A549 (cell line): ENCODE data around the gene SCT.

ENCODE experiments used
- CEBPB ChIP-seq, 2 experiments: fragments of >200 bp in 1 of 2; sonication (Bioruptor Twin) in 1 of 2; formaldehyde crosslinking in 1 of 2; IDR thresholded peaks; 2 replicates each; pipeline ENCODE4 v1.6.1; 2012 to 2016
- CHD4 ChIP-seq: fragments of 200-600 bp; sonication (generic); IDR thresholded peaks from 2 replicates; pipeline ENCODE4 v1.6.1; 2016; ENCODE audit warnings: antibody characterized with exemption, mild to moderate bottlenecking, borderline replicate concordance
- CTCF ChIP-seq: fragments of >200 bp; sonication (Bioruptor Twin); formaldehyde crosslinking; IDR thresholded peaks from 3 replicates; pipeline ENCODE4 v1.5.1; 2016
- EP300 ChIP-seq, 2 experiments: fragments of >200 bp; sonication (Bioruptor Twin); formaldehyde crosslinking; IDR thresholded peaks; 2 replicates in 1 of 2; 3 replicates in 1 of 2; pipeline ENCODE4 v1.6.1; 2016 to 2017
- HDAC2 ChIP-seq: fragments of 200-600 bp; sonication (generic); IDR thresholded peaks from 2 replicates; pipeline ENCODE4 v1.6.1; 2016
- JUN ChIP-seq, 2 experiments: fragments of >200 bp; sonication (Bioruptor Twin); formaldehyde crosslinking; IDR thresholded peaks; 2 replicates in 1 of 2; 3 replicates in 1 of 2; pipeline ENCODE4 v1.6.1; 2016 to 2017
- MAFK ChIP-seq: fragments of 450-650 bp; IDR thresholded peaks from 2 replicates; pipeline ENCODE4 v1.6.1; 2014; ENCODE audit not compliant: partially characterized antibody
- PBX3 ChIP-seq: IDR thresholded peaks from 2 replicates; pipeline ENCODE4 v1.6.1; 2012
- POLR2A ChIP-seq: IDR thresholded peaks from 2 replicates; pipeline ENCODE4 v1.6.1; 2012; ENCODE audit warnings: mild to moderate bottlenecking, low read length
- RAD21 ChIP-seq, 2 experiments: fragments of >200 bp in 1 of 2; sonication (Bioruptor Twin) in 1 of 2; formaldehyde crosslinking in 1 of 2; IDR thresholded peaks in 1 of 2; conservative IDR thresholded peaks in 1 of 2; 2 replicates in 1 of 2; 3 replicates in 1 of 2; pipeline ENCODE4 v1.6.1; 2012 to 2018; ENCODE audit warnings: inconsistent platforms in 1 of 2
- USF2 ChIP-seq: fragments of 450-650 bp; IDR thresholded peaks from 2 replicates; pipeline ENCODE4 v1.6.1; 2014; ENCODE audit warnings: antibody characterized with exemption
- TF ChIP-seq, protein P1 (sequence below): fragments of 250-450 bp; sonication (Bioruptor Pico); IDR thresholded peaks from 2 replicates; pipeline ENCODE4 v1.5.0; 2021; ENCODE audit warnings: mild to moderate bottlenecking, moderate library complexity, borderline replicate concordance

DNA sequence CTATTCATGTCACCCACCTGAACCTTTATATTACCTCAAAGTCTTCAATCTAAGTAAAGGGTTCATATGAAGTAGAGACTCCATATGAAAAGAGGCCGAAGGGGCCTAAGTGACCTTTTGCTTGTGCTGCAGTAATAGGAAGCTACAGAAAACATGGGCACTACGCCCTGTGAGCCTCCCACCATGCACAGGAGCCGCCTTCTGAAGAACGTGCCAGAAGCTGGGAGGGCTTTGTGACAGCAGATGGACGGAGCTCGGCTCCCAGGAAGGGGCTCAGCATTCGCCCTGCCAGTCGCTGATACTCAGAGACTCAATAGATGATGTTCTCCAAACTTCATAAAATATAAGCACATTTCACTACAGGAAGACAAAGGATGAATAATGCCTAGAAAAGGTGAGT is 46.9 kb upstream of the SCT start:
- TF ChIP-seq CTCF (no peak), POLR2A (no peak), RAD21 (conservative IDR thresholded peaks at IDR 0.05 in 1 of 2, IDR thresholded peaks at IDR 0.05 in 1 of 2) (no peak), EP300 (IDR thresholded peaks at IDR 0.05) (no peak), JUN (IDR thresholded peaks at IDR 0.05) (no peak), PBX3 (no peak), HDAC2 (no peak), CHD4 (no peak), CEBPB (IDR thresholded peaks at IDR 0.05) (no peak), USF2 (no peak), MAFK (no peak)
- TF ChIP-seq, protein P1, sequence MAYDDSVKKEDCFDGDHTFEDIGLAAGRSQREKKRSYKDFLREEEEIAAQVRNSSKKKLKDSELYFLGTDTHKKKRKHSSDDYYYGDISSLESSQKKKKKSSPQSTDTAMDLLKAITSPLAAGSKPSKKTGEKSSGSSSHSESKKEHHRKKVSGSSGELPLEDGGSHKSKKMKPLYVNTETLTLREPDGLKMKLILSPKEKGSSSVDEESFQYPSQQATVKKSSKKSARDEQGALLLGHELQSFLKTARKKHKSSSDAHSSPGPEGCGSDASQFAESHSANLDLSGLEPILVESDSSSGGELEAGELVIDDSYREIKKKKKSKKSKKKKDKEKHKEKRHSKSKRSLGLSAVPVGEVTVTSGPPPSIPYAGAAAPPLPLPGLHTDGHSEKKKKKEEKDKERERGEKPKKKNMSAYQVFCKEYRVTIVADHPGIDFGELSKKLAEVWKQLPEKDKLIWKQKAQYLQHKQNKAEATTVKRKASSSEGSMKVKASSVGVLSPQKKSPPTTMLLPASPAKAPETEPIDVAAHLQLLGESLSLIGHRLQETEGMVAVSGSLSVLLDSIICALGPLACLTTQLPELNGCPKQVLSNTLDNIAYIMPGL (CRISPR knock-in tag) = no peak
